ENCODE data around the gene CNPPD1.

GRCh38 chr2:219216535-219216915, 39.8 kb upstream of the CNPPD1 start:
- TF ChIP-seq POLR2A (IDR thresholded peaks at IDR 0.05; ENCODE audit: low read length) (no peak), GATA1 (IDR thresholded peaks at IDR 0.05; ENCODE audit: low read depth, low read length) (no peak)
